IMR-90 (cell line): ENCODE results near the gene HECW1.

ENCODE experiments used
- RAD21 ChIP-seq: IDR thresholded peaks from 2 replicates; pipeline ENCODE4 v1.6.1; 2012; ENCODE audit warnings: low read length, improper control_type of control experiment
- TF ChIP-seq, protein P1 (sequence below): conservative IDR thresholded peaks from 2 replicates; pipeline ENCODE4 v1.5.1; 2012; ENCODE audit warnings: mild to moderate bottlenecking, low read depth, low read length, improper control_type of control experiment

DNA sequence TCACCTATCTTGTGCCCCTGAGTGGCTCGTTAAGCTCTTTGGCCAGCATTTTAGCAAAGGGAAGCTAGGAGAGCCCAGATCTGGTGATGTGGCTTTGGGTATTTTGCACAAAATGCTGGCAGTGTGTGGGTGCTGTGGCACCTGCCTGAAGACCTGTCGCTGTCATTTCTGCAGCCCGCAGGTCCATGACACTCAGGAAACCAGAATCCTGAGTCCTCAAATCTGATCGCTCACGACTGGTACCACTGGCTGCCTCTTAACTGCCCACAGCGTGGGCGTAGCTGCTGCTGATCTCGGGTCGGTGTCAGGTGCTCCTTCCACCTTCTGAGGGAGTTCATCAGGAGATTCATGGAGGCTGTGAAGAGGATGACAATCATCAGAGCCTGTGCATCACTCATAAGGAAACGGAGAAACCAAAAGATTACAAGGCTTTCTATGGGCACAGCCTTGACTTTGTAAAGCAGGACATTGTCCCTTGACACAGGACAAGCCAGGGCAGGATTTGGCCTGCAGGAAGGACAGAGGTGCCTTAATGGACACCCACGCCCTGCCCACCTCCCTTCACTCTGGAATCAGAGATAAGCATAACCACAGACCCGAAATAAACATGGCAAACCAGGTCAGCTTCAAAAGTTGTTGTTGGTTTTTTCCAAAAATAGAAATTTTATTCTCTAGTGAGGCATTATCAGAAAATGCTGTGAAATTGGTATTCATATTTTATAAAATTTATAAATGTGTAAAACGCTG is 399.5 kb downstream of the HECW1 start:
- TF ChIP-seq, protein P1, sequence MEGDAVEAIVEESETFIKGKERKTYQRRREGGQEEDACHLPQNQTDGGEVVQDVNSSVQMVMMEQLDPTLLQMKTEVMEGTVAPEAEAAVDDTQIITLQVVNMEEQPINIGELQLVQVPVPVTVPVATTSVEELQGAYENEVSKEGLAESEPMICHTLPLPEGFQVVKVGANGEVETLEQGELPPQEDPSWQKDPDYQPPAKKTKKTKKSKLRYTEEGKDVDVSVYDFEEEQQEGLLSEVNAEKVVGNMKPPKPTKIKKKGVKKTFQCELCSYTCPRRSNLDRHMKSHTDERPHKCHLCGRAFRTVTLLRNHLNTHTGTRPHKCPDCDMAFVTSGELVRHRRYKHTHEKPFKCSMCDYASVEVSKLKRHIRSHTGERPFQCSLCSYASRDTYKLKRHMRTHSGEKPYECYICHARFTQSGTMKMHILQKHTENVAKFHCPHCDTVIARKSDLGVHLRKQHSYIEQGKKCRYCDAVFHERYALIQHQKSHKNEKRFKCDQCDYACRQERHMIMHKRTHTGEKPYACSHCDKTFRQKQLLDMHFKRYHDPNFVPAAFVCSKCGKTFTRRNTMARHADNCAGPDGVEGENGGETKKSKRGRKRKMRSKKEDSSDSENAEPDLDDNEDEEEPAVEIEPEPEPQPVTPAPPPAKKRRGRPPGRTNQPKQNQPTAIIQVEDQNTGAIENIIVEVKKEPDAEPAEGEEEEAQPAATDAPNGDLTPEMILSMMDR = no peak
- no peak for TF ChIP-seq RAD21
